Thoracic aorta (tissue), 2 donors: ENCODE results near the gene BCOR. TPM values are rescaled to one million over a fixed set of nuclear protein-coding genes. Genes with fewer than 3 reads are reported as not detected.

Source experiments
- ATAC-seq: fragments of 150-250 bp; one replicate; pipeline ENCODE4 v1.8.0; 2017; ENCODE audit warnings: low read depth; ENCODE audit not compliant: insufficient number of reproducible peaks, low FRiP score
- DNase-seq: peaks from one replicate; pipeline ENCODE4 v3.0.0-alpha.2; 2020; ENCODE audit warnings: low spot score
- H3K27ac ChIP-seq, 2 donors: fragments of 200-600 bp; sonication (generic); 1 replicate in 1 of 2; 2 replicates in 1 of 2; pipeline ENCODE4 v1.5.1; 2016; ENCODE audit warnings: mild to moderate bottlenecking in 2 of 2, moderate library complexity in 2 of 2
- H3K27me3 ChIP-seq: fragments of 200-600 bp; sonication (generic); replicated peaks from 2 replicates; pipeline ENCODE4 v1.6.0; 2016; ENCODE audit warnings: mild to moderate bottlenecking; ENCODE audit not compliant: insufficient read depth
- H3K36me3 ChIP-seq: fragments of 200-600 bp; sonication (generic); one replicate; pipeline ENCODE4 v1.5.1; 2016
- H3K4me1 ChIP-seq, 2 donors: fragments of 200-600 bp; sonication (generic); 1 replicate in 1 of 2; 2 replicates in 1 of 2; pipeline versions ENCODE4 v1.5.1 to v1.6.0; 2016; ENCODE audit warnings: low read depth in 2 of 2, mild to moderate bottlenecking in 1 of 2; ENCODE audit not compliant: control insufficient read depth in 1 of 2
- H3K4me3 ChIP-seq: fragments of 200-600 bp; sonication (generic); 2 replicates; pipeline ENCODE4 v1.5.1; 2016; ENCODE audit warnings: mild to moderate bottlenecking
- H3K9me3 ChIP-seq: fragments of 200-600 bp; sonication (generic); 2 replicates; pipeline ENCODE4 v1.5.1; 2016
- total RNA-seq, 2 donors: library from RNA; depleted of rRNA; stranded (reverse); fragments of >200 nt; gene quantifications; one replicate each; pipeline versions ENCODE4 v1.1.0 to v1.2.3, GENCODE V29; 2016
- TF ChIP-seq, protein P1 (sequence below): fragments of 200-600 bp; sonication (generic); IDR thresholded peaks from one replicate; pipeline ENCODE4 v1.5.1; 2019; ENCODE audit warnings: antibody characterized with exemption

Gene BCOR
- total RNA-seq, 2 donors from 2014 or later: 28.6 to 30.7 TPM

DNA sequence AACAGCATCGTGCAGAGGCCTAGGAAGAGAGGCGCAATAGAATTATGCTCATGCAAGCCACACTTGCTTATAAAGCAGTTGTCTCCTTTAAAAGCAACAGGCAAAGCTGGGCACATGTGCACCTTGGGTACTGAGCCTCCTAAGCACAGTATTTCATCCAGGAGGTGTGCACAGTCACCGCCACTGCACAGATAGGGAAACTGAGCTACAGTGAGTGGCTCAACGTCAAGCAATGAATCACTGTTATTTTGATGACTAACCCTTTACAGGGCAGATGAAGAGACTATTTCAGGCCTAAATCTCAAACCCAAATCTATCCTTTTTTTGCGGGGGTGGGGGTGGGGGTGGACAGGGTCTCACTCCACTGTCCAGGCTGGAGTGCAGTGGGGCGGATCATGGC lies 42.3 kb downstream of the BCOR start:
- Histone ChIP-seq H3K36me3 (peaks cover 35% of the 10 kb centered on the region), H3K9me3 (peaks cover 5% of the 10 kb centered on the region), H3K4me3 (no peak overlapping the region), H3K27me3 (no peaks in the 10 kb centered on the region), H3K27ac (no peak overlapping the region), H3K4me1 (no peaks in the 10 kb centered on the region)
- ATAC-seq: no peak
- no peak for DNase-seq
- TF ChIP-seq, protein P1, sequence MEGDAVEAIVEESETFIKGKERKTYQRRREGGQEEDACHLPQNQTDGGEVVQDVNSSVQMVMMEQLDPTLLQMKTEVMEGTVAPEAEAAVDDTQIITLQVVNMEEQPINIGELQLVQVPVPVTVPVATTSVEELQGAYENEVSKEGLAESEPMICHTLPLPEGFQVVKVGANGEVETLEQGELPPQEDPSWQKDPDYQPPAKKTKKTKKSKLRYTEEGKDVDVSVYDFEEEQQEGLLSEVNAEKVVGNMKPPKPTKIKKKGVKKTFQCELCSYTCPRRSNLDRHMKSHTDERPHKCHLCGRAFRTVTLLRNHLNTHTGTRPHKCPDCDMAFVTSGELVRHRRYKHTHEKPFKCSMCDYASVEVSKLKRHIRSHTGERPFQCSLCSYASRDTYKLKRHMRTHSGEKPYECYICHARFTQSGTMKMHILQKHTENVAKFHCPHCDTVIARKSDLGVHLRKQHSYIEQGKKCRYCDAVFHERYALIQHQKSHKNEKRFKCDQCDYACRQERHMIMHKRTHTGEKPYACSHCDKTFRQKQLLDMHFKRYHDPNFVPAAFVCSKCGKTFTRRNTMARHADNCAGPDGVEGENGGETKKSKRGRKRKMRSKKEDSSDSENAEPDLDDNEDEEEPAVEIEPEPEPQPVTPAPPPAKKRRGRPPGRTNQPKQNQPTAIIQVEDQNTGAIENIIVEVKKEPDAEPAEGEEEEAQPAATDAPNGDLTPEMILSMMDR: no peak

DNA sequence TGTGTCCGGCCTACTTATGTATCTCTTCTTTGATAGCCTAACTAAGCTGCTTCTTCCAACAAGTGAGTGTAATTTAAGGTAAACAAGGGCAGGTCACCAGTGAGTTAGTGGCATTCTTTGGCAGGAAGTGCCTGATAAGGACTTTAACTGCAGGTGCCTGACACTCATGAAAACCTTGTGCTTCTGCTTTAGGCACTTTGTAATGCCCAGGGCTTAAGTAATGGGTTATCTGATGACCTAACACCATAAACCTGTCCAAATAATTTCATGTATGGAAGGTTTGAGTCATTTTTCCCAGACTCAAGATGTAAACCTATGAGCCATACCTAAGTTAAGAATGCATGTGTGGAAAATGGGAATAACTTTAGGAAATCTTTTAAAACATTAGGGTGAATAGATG lies 43.0 kb downstream of the BCOR start:
- H3K36me3 ChIP-seq: peaks cover 41% of the 10 kb centered on the region
- no peak overlapping the region for H3K4me3 ChIP-seq
- no peak overlapping the region for H3K27ac ChIP-seq
- H3K9me3 ChIP-seq: peaks cover 7% of the 10 kb centered on the region
- ATAC-seq (no peak), DNase-seq (no peak)
- H3K27me3 ChIP-seq: no peaks in the 10 kb centered on the region
- TF ChIP-seq, protein P1: no peak
- H3K4me1 ChIP-seq: no peaks in the 10 kb centered on the region

DNA sequence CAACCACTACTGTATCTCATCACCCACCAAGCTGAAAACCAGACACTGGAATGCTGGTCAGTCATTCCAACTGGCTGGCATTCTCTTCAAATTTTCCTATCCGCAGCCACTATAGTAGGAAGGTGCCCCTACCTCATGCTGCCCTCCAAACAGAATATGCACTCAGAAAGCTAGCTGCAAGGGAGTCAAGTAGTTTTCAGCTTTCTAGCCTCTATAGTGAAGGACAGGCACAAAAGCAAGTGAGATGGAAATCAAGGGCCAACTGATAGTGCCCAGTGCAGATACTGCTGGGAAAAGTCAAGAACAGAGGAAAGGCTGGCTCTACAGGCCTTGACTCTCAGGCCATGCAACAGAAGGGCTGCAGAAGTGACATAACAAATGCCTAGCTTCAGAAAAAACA lies 47.2 kb downstream of the BCOR start:
- TF ChIP-seq, protein P1: no peak
- H3K9me3 ChIP-seq: peaks cover 7% of the 10 kb centered on the region
- no peaks in the 10 kb centered on the region for H3K27me3 ChIP-seq
- H3K36me3 ChIP-seq: peaks cover 49% of the 10 kb centered on the region
- no peak overlapping the region for H3K4me3 ChIP-seq
- no peaks in the 10 kb centered on the region for H3K4me1 ChIP-seq
- DNase-seq: no peak
- ATAC-seq: no peak
- no peak overlapping the region for H3K27ac ChIP-seq

DNA sequence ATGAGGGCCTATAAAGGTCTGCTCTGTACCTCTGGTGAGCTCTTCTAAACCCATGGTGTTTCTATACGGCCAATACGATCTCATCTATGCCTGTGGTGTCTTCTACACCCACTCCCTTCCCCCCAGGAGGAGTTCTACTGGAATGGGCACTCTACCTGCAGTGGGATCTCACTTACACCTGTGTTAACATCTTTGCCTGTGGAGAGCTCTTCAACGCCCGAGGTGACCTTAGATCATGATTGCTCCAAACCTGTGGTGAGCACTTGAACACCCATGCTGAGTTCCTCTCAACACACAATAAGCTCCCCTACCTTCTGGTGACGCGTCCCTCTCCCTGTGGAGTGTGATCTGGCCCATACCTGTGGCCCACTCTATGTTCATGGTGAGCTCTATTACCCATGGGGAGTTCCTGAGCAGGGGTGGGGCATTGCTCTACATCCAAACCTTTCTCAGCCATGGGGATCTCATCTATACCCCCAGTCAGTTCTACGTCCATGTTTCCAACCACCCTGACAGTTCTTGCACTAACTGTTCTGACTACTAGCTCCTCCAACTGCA lies 48.6 kb downstream of the BCOR start:
- peaks cover 41% of the 10 kb centered on the region for H3K36me3 ChIP-seq
- DNase-seq: no peak

DNA sequence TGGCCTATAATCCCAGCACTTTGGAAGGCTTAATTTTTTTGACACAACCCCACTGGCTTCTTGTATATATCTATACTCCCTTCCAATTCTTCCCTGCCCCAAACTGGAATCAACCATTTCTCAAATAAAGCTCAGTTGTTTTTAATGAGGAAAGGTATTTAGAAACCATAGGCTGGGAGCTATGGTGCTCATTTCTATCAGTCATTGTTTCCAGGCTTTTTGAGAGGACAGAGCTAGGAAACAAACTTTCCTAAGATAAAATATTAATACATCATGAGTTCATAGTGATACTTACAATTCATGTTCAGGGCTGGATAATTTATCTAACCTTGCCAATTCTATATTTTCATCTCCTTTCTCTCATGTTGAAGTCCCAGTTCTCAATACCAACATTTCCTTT lies 50.3 kb downstream of the BCOR start:
- H3K4me3 ChIP-seq: no peak overlapping the region
- peaks cover 25% of the 10 kb centered on the region for H3K36me3 ChIP-seq
- H3K27me3 ChIP-seq: no peaks in the 10 kb centered on the region
- no peak overlapping the region for H3K27ac ChIP-seq
- ATAC-seq (no peak), DNase-seq (no peak)
- H3K9me3 ChIP-seq: peaks cover 7% of the 10 kb centered on the region
- TF ChIP-seq, protein P1: no peak
- H3K4me1 ChIP-seq: no peaks in the 10 kb centered on the region

More for the DNA sequence above, 48.6 kb downstream of the BCOR start:
- ATAC-seq: no peak
- no peak overlapping the region for H3K27ac ChIP-seq
- no peaks in the 10 kb centered on the region for H3K4me1 ChIP-seq
- no peak overlapping the region for H3K4me3 ChIP-seq
- H3K9me3 ChIP-seq: peaks cover 7% of the 10 kb centered on the region
- TF ChIP-seq, protein P1: no peak
- H3K27me3 ChIP-seq: no peaks in the 10 kb centered on the region
